ENCODE measurements around the gene REPS1.
"Not testable (repeated sequence)": the region's sequence is repeated elsewhere in the genome, so short reads cannot be mapped to it uniquely, and the experiment has no call there.

The REPS1 gene

DNA sequence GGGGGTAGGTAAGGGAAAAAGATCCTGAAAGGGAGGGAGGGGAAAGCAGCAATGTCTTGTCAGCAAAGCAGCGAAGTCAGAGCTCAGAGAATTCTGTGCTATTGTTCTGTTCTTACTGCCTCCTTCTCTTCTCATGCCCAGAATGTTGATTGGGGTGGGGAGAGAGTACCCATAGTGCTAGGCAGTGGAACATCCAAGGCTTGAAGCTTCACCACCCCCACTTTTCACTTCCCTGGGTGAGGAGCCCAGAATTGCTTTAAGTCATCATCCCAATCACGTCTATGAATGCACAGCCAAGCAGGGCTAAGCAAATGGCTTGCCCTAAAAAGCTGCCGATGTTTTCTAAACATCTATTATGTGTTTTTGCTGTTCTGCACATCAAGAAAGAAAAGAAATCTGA, 16.5 kb downstream of the REPS1 start:
- no peak for DNase-seq (ENCODE audit: low spot score)

DNA sequence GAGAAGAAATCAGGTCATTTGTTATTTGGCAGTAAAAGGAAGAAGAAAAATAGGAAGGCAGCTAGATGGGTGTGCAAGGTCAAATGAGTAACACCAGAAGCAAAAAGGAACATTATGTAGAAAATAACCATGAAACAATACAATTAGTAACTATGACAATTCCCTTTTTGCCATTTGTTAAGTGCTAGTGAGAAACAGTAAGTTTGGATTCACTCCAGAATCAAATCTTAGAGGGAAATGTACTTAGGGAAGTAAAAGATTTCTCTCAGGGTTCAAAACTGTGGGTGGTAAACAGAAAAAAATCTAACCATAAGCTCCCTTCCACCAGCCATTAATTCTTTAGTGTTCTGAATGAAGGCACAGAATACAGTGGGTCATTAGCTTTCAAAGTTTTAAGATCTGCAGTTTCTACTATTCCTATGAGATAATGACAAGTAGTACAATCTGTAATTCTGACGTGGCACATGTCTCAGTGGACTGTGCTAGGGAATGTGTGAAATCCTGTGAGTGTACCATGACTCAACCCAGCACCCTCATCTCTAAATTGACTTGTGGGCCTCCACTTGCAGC, 17.1 kb downstream of the REPS1 start:
- peak; percentile 90 for DNase-seq (ENCODE audit: low spot score)

DNA sequence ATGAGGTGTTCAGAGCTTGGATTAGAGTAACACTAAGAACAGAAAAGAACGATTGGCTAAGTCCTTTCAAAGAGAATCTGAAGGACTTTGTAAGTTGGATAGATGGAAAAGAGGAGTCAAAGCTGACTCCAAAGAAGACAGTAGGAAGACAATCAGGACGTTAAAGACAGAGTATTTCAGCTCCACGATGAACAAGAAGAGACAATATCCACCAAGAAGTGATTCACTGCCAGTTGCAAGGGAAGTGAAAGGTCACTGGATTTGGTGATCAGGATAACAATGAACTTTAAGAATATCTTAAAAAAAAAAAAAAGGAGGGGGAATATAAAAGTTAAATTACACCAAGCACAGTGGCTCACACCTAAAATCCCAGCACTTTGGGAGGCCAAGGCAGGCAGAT, 17.9 kb downstream of the REPS1 start:
- no peak for DNase-seq (ENCODE audit: low spot score)

DNA sequence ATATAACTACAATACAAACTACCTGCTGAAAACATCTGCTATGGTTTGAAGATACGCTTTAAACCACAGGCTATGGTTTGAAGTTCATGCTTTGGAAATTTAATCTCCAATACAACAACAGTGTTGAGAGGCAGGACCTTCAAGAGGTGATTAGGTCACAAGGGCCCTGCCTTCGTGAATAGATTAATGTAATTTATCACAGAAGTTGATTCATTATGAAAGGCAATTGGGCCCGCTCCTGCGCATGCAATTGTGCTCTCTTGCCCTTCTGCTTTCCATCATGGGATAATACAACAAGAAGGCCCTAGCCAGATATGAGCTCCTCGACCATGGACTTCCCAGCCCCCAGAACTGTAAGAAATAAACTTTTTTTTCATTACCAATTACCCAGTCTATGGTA, 21.2 kb downstream of the REPS1 start:
- DNase-seq (ENCODE audit: low spot score): no peak

DNA sequence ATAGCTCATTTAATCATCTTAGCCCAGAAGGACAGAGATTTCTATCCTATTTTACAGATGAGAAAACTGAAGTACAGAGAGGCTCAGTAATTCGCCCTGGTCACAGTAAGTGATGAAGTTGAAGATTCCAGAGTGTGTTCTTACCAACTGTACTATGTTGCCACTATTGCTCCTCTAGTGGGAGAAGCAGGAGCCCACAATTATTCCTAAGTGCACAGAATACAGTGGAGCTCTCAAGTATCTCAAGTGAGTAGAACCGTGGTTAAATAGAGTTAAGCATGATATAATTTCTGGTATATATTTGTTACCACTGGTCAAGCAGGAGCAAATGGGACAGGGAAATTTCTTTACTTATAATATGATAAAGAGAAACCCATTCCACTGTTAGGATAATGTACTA, 22.1 kb downstream of the REPS1 start:
- DNase-seq (ENCODE audit: low spot score): no peak

DNA sequence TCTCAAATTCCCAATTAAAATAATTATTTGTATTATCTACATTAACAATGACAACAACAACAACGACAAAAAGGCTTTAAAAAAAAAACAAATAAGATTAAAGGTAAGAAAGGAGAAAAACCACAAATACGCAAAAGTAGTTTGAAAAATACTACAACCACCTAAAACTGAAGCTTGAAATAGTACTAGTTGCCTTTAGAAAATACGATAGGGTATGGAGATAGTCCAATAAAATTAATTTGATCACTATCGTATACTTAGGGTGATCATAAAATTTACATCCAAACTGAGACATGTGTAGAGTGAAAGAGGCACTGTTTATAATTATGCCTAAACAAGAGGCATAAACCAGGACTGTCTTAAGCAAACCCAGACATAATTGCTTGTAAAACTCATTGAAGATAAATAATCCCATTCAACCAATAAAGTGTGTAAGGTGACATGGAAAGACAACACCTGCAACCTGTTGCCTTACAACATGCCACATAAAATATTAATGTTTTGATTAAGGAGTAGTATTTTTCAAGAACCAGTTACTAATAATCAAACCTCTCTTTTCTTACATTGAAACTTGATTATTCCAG, 22.7 kb downstream of the REPS1 start:
- DNase-seq (ENCODE audit: low spot score): no peak

DNA sequence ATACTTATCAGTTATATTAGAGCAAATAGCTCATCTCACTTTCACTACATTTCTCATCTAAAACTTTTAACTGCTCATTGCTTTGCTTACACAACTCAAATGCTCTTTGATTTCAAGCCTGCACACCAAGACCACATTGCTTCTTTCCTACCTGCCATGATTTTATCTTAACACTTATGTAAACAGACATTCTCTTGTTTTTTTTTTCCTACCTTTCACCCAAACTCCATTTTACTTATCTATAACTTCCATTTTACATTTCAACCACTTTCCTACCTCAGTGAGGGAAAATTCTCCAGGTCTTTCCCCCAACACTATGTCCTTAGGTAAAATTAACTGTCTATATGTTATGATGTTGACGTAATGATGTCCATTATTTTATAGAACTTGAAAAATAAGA, 24.0 kb downstream of the REPS1 start:
- DNase-seq (ENCODE audit: low spot score): no peak

DNA sequence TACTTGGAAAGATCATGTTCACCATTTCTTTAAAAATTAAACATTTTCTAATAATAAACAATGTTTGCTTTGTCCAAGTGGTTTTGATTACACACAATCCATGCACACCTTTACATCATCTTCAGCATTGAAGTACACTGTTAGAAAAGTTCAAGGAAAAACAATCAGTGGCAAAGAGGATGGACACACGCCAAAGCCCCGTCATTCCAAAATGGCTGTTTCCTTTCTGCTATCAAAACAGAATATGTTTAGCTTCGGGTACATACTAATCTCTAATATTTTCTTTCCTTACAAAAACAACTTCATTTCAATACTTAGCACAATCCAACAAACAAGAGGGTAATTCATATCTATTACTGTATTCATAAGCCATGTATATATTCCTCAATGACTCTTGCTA, 24.5 kb downstream of the REPS1 start:
- no peak for DNase-seq (ENCODE audit: low spot score)

DNA sequence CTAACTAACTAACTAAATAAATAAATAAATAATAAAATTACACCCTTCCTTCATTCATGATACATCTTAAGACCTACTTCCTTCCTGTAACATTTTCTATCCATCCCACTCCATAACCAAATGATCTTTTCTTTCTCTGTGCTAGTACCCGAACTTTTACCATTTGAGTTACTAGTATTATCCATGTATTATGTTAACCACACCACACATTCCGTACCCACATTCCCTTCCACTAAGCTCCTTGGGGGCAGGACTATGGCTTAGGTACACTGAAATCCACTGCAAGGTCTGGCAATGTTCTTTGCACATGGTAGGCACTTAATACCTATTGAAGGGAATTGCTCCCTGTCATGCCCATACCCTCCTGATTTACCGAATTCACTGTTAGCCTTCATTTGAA, 24.9 kb downstream of the REPS1 start:
- DNase-seq (ENCODE audit: low spot score): no peak

DNA sequence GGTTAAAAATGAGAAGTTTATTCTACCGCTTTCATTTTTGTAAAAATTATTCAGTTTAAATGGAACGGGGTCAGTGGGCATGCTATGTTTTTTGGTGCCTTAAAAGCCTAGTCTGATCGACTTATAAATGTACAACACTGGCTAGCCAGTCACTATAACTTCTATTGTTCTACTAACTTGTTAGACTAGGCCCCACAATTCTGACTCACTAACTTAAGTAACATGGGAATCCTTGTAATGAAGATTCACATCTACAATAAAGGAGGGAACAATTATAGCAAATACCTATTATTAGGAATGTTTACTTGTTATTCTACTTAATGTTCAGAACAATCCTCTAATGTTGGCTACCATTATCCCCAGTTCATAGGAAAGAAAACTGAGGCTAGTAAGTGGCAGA, 28.5 kb downstream of the REPS1 start:
- no peak for DNase-seq (ENCODE audit: low spot score)

DNA sequence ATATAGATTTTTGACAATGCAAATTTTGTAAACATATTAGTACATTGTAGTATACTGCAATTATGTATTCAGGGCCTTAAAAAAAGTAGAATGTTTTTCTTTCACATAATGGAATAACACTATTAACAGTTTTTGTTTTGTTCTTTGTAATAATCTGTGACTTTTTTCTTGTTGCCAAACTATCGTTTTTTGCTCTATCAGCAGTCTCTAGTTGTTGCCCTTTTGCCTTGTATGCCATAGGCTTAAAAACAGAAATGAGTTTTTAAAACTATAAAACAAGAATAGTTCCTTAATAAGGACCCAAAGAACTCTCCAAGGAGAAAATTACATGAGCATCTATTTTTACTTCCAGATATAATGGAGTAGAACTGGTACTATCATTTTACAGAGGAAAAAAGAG, 29.5 kb downstream of the REPS1 start:
- no peak for DNase-seq (ENCODE audit: low spot score)

DNA sequence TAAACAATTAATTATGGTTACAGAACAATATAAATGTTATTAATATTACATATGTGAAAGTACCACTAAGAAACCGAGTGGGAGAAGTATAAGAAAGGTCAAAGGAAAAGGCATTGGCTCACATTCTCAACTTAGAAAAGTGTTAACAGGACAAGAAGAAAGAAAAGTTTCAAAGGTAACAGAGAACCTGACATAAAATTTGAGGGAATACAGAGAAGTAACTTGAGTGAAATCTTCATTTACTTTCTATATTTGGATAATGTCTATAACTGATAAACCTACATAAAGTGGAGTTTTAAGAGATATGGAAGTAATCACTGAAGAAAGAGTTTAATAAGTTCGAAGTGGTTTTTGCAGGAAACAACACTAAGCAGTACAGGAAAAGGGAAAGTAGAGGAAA, 30.1 kb downstream of the REPS1 start:
- DNase-seq (ENCODE audit: low spot score): no peak

DNA sequence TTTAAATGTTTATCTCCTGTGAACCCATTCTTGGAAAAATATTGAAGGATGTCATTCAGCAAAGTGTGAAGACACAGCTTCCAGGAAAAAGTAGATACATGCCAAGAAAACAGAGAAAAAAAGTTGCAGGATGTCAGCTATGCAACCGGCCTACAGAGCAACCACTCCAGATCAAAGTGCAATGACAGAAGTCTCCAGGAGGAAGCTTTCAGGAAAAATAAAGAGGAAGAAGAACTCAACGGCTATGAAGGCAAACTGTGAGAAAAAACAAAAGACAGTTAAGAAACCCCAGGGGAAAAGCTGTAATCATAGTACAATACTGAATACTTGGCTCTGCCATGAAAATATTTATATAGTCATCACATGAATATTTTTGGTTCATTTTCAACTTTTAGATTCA, 30.6 kb downstream of the REPS1 start:
- DNase-seq (ENCODE audit: low spot score): no peak

DNA sequence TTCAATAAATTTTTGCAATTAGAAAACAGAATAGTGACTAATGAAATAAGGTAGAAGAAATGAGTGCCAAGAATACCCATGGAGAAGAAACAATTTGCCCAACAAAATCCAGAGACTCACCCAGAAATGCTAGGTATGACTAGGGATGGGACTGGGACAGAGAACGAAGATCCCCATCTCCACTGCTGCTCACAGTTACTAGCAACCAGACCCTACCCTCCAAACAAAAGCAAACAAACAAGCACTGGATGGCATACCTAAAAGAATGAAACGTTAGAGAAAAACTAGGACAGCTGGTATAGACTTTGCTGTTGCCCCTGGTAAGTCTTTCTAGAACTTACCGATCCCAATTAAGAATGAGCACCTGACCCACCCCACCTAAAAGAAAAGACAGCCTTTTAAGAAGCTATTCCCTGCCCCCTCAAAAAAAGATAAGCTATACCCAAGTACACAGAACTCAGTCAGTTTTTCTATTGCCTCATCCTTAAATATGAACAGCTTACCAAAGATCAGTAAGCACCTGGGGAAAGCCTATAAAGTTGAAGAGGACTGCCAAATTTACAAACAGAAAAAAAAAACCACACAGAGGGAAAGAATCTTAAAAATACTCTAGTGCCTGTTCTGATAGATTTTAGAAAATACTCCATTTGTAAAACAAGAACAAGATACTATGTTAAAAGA, 31.7 kb downstream of the REPS1 start:
- no peak for DNase-seq (ENCODE audit: low spot score)

DNA sequence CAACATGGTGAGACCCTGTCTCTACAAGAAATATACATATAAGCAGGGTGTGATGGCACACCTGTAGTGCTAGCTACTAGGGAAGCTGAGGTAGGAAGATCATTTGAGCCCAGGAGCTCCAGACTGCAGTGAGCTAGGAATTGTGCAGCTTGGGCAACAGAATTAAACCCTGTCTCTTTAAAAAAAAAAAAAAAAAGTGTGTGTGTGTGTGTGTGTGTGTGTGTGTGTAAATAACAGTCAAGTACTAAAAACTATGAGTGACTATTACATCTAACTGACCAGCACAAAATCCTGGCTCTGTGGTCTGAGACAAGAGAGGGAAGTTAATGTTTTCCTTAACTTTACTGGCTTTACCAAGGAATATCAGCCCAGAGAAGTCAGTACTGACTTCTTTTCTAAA, 32.8 kb downstream of the REPS1 start:
- peak; percentile 66 for DNase-seq (ENCODE audit: low spot score)

DNA sequence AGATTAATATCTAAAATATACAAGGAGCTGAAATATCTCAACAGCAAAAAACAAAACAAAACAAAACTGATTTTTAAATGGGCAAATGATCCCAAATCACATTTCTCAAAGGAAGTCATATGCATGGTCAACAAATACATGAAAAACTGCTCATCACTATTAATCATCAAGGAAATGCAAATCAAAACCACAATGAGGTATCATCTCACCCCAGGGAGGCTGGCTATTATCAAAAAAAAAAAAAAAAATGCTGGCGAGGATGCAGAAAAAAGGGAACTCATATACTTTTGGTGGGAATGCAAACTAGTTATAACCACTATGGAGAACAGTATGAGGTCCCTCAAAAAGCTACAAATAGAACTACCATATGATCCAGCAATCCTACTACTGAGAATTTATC, 34.6 kb downstream of the REPS1 start:
- peak; percentile 69 for DNase-seq (ENCODE audit: low spot score)

DNA sequence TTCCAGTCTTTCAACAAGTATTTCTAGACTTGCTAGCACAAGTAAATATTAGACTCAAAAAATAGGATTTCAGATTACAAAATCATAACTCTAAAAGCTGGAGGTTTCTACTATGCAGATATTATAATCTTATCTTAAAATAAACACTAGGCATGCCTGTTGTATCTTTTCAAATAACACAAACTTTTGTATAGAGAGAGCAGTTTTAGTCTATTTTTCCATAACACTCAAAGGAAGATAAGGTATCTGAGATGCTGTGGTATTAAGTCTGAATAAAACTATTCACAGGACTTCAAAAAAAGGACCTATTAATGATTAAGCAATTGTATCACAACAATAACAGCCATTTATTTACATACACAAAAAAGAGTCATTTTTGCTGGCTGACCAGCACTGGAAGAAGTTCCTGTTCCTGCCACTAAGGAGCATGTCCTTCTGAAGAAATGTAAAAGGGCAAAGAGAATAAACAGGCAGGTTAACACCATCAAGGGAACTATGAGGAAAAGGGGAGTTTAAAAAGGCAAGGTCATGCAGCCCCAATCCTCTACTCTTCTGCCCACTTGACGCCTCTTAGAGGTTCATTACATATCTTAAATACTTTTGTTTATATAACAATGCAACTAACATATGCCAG, 39.4 kb downstream of the REPS1 start:
- peak; percentile 13 for DNase-seq (ENCODE audit: low spot score)

DNA sequence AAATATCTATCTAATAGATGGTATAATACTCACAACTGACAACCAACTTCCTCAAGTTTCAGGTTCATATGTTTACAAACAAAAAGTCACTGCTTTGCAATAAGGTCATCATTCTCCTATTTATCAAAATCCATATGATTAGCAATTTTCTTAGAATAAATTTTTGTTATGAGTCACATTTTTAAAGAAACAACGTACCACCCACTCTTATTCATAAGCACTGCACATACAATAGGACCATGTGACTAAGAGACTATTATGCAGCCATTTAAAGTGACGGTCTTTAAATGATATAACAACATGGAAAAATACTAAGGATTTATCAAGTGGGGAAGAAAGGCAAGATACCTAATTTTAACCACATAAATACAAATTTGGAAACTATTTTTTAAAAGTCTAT, 40.0 kb downstream of the REPS1 start:
- DNase-seq (ENCODE audit: low spot score): no peak

DNA sequence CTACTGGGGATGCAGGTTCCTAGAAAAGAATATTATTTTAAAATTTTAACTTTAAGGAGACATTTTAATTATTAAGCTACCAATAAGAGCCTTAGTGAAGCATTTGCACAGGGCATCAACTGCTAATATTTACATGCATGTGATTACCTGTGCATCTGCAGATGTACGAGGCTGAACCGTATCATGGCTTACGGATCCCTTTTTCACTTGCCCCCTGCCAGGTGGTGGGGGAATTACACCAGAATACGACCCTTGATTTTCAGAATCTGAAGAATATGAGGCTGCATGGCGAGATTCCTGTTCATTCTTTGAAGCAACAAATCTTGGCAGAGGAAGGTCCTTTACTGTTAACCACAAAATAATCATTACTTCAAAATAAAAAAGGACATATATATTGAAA, 42.7 kb downstream of the REPS1 start:
- no peak for DNase-seq (ENCODE audit: low spot score)

DNA sequence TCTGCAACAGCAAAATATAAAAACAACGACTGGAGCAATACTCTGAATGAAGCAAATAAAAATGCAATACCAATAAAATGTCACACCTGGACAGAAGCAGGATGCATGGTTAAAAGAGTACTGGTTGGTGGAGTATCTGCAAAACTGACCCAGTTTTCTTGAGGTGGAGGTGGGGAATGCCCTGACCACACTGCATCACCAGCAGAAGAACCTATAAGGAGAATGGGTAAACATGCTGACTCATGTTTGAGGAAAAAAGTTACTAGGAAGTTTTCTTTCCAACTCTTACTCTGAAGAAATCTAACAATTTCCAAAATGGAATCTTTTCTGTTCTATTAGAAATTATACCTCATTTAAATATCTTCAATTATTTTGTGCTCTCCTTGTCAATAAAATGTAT, 43.6 kb downstream of the REPS1 start:
- peak; percentile 75 for DNase-seq (ENCODE audit: low spot score)

DNA sequence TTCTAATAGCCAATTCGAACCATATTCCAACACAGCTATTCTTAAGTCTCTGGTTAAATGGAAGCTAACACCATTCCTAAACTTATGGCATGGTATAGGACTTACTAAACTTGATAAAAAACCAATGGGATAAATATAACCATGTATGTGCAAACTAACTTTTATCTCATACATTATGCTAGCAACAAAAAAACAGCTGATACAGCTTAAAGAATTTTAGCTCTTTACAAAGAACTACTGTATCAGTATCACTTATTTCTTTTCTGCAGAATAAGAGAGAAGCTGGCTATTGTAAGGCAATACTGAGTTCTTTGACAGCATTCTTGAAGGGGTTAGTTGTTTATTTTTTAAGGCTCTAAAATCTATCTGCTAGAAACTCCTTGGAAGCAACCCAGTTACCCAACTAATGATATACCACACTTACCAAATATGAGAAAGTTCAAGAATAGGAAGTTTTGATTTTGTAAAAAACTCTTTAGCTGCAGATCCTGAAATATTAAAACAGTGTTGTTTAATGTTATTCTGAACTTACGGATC, 44.9 kb downstream of the REPS1 start:
- no peak for DNase-seq (ENCODE audit: low spot score)

DNA sequence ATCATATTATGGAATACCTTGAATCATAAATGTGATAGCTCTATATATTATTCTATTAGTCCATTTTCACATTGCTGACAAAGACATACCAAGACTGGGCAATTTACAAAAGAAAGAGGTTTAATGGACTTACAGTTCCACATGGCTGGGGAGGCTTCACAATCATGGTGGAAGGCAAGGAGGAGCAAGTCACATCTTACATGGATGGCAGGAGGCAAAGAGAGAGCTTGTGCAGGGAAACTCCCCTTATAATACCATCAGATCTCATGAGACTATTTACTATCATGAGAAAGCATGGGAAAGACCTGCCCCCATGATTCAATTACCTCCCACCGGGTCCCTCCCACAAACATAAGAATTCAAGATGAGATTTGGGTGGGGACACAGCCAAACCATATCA, 51.2 kb downstream of the REPS1 start:
- not testable (repeated sequence) for DNase-seq (ENCODE audit: low spot score)

DNA sequence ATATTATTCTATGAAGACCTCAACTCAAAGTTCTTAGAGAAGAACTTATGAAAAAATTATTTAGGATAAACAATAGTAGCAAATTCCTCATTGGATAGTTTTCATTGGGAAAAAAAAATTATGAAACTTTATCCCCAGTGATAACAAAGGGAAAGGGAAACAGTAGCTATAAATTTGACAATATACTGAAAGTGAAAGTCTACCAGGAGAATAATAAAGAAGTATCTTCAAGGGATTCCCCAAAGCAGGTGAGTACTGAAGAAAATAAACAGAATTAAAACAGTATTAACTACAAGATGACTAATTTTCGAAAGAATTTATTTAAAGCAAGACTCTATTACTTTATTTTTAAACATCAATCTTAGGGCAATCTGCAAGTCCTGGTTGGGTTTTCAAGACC, 56.4 kb downstream of the REPS1 start:
- DNase-seq (ENCODE audit: low spot score): no peak

Measured in kidney tubule cell (primary cell).